Fibroblast of skin of scalp (primary cell): ENCODE measurements around the gene SUGCT.

Source experiments
- DNase-seq: peaks from one replicate; pipeline ENCODE4 v3.0.0-alpha.2; 2013

SUGCT gene

DNA sequence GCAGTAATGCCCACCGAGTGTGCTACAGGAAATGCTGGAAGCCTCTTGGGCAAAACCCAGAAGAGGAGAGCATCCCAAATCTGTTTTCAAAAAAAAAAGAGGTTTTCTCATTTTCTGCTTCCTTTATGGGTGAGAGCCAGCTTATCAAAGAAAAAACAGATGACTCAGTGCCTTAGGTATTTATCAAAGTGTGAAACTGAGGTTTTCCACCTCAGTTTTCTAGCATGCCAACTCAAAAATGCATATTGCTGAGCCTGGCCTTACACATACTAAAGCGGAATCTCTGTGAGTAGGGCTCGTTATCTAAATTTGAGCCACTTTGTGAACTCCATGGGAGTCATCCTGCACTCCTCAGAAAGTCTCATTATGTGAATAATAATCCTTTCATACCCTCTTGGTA lies 705.1 kb downstream of the SUGCT start:
- peak; percentile 48 for DNase-seq

- no peak for DNase-seq
Measured at GRCh38 chr7:40840990-40841389, 706.2 kb downstream of the SUGCT start.

- DNase-seq: no peak
Measured at GRCh38 chr7:40842641-40843040, 707.8 kb downstream of the SUGCT start.

- DNase-seq: peak; percentile 62
Measured at GRCh38 chr7:40843338-40843985, 708.7 kb downstream of the SUGCT start.

GRCh38 chr7:40845943-40846342 lies 711.1 kb downstream of the SUGCT start:
- DNase-seq: no peak

DNA sequence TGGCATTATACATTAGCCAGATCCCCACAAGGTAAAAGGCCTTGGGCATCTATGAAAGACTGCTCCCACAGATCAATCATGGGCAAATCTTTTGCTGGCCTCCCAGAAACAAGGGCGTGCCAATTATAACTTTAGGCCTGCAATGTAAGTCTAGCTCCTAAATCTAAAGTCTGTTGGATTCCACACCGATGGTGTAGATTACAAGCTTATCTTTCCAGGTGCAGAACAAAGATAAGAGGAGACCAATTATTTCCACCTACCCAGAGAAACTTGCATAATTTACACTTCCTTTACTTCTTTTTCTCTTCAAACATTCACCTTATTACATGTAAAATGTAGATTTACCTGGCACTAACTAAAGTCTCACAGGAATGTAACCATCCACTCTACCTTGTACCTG lies 713.1 kb downstream of the SUGCT start:
- DNase-seq: no peak

DNA sequence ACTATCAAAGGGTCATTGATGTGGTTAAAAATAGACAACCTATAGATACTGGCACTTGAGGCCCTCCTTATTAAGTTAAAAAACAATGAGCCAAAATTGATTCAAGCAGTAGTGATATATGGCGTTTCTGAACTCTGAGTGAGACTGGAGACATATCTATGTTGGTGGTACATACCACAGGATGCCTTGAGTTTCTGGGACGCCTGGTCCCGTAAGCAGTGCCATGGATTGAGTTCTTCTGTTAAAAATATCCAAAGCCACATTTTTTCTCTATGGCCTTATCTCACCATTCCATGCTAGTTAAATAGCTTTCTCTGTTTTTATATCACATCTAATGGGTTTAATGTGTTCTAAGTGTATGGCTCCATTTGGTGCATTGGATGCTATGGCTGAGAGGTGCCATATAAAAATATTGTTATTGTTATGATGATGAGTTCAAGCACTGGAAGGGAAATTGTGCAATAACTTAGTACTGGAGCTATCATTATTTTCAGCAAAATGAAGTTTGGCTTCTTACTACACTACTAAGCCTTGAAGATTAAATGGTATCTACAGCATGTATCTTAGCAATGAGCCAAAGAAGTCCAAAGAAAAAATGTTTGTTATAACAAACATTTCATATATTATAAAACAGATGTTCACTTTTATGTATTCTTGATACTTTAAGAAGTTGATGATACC lies 713.9 kb downstream of the SUGCT start:
- DNase-seq: no peak

DNA sequence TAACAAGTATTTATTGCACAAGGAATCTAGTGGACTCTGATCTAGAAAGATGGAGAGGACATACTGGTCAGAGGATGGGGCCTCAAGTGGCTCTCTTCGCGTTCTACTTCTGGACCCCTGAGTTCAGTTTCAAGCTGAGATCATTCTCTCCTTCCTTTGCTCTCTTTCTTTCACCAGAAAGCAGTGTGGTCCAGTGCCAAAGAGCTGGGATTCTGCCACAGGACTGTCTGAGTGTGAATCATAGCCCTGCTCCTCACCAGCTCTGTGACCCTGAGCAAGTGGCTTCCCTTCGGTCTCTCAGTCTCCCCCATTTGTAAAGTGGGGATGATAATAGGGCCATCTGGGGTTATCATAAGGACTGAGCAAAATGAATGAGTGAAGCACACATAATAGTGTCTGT lies 715.2 kb downstream of the SUGCT start:
- no peak for DNase-seq

DNA sequence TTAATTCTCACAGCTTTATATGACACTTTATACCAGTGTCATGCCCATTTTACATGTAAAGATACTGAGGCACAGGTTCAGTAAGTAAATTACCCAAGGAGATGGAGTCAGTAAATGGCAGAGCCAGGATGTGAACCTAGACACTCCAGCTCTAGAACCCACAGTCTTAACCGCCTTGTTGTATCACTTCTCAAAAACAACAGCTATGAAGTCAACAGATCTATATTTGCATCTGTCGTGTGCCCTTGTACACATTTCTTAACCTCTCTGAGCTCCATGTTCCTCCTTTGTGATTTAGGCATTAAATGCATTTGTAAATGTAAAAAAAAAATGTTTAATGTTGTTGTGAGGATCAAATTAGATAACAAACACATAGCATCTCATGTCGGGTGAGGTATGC lies 716.2 kb downstream of the SUGCT start:
- DNase-seq: no peak

DNA sequence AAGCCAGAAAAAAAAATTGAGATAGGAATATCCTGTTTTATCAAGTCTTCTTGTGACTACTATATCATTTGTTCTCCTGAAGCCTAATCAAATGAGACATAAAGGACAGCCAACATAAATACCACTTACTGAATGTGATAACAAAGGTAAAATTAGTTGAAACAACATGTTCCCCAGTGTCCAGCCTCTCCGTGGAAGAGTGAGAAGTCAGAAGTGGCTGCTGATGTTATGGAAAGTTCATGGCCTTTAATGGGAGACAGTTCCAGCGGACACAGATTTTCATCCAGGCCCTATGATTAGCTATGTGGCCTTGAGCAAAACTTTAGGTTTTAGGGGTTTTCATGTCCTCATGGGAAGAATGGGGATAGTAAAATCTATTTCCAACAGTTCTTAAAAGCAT lies 724.3 kb downstream of the SUGCT start:
- DNase-seq: no peak

- no peak for DNase-seq
Measured at GRCh38 chr7:40859965-40860543, 725.2 kb downstream of the SUGCT start.

- DNase-seq: peak; percentile 35
Measured at GRCh38 chr7:40865441-40866233, 730.8 kb downstream of the SUGCT start.

DNA sequence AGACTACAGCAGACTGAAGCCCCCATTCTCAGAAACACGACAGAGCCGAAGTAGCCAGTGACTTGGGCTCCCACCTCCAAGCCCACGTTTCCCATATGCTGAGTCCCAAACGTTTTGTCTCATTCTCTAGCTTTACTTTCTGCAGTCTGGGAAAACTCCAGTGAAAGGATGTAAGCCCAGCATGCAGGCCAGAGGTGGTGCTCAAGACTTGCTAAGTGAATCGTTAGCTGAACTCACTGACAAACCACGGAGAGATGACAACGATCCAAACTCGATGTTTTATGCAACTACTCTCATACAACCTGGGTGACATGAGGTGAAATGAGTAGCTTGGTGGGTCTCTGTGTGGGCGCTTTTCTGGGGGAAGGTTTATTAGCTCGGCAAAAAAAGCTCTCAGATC lies 731.8 kb downstream of the SUGCT start:
- peak; percentile 69 for DNase-seq

GRCh38 chr7:40870108-40870507 lies 735.3 kb downstream of the SUGCT start:
- DNase-seq: peak; percentile 64

- no peak for DNase-seq
Measured at GRCh38 chr7:40873248-40873647, 738.4 kb downstream of the SUGCT start.

DNA sequence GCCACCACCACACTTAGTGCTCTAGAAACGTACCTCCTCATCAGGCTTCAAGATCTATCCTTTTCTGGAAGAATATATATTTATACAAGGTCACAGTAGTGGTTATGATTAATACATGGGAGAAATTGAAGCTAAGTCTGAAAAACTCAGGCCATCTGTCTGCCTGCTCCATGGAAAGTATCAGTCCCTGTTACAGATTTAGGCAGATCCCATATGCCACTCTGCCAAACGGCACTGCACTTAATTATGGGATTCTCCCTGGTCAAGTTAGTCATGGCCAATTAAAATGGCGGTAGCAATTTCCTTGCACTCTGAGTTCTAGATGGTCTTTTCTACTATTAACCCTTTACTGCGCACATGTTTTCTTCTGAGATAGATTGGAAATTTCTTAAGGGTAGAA lies 740.0 kb downstream of the SUGCT start:
- no peak for DNase-seq

GRCh38 chr7:40876601-40877000 lies 741.8 kb downstream of the SUGCT start:
- peak; percentile 19 for DNase-seq

GRCh38 chr7:40879941-40880543 lies 745.2 kb downstream of the SUGCT start:
- peak; percentile 29 for DNase-seq

GRCh38 chr7:40880581-40880980 lies 745.8 kb downstream of the SUGCT start:
- no peak for DNase-seq

DNA sequence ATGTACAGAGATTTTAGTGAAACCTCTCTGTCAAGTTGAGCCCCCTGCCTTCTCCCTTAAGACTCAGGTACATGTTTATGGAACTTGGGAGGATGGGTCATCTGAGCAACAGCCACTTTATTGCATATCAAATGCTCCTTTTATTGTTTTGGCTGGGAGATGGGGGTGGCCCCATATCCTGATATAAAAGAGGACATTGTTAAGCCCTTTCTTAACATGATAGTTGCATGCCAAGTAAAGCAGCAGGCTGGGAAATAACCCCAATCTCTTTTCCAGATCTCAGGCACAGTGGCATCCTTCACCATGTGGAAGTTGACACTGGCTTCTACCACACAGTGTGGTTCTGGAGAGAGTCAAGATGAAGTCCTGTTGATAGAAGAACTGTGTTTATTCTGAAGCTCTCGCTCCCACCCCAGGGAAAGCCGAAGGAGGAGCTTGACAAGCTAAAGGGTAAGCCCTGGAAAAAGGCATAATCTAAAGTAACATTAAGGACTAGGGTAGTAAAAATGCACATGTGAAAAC lies 746.7 kb downstream of the SUGCT start:
- no peak for DNase-seq

DNA sequence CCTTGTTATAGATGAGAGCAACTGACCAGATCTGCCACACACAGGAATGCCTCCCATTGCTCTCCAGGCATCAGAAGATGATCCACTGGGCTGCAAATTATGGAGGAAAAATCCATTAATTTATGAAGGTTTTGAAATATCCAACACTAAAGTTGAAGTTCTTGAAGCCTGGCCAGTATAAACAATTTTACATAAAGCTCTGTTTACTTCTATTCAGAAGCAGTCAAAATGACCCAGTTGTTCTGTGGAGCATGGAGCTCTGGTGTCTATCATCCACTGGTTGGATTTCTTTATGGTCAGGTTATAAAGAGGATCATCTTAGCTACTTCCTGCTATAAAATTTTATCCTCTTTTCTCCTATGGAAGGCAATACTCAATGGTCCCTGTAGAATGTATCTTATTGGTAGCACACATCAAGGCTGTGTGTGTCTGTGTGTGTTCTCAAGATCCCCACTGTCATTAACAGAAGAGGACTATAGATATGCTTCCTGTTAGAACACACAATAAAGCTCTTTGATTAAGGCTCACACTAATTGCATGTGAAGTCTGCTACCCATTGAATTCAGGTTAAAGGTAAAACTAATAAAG lies 747.4 kb downstream of the SUGCT start:
- DNase-seq: no peak

- DNase-seq: peak; percentile 66
Measured at GRCh38 chr7:40883826-40884225, 749.0 kb downstream of the SUGCT start.
